COLO829 (cell line): ENCODE data around the gene ATP2A2.

Experiments used
- DNase-seq: peaks from one replicate; pipeline ENCODE4 v3.0.0; 2012; ENCODE audit warnings: low spot score

ATP2A2 gene

GRCh38 chr12:110370732-110371231, 89.7 kb downstream of the ATP2A2 start:
- no peak for DNase-seq

GRCh38 chr12:110371408-110372055, 90.5 kb downstream of the ATP2A2 start:
- no peak for DNase-seq

DNA sequence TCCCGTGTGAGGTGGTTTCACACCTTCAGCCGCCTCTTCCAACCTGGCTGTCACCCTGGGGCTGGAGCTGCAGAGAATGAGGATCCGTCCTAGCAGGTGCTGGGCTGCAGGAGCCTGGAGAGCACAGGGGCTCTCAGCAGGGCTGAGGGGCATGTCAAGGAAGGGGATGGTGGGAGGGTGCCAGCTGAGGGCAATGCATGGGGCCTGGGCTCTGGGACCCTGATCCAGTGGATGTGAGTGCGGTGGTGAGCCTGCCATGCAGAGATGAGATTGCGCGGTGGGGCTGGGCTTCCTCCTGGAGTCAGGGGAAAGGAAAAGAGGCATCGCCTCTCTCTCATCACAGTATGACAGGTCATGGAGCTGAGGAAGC, 91.0 kb downstream of the ATP2A2 start:
- no peak for DNase-seq

DNA sequence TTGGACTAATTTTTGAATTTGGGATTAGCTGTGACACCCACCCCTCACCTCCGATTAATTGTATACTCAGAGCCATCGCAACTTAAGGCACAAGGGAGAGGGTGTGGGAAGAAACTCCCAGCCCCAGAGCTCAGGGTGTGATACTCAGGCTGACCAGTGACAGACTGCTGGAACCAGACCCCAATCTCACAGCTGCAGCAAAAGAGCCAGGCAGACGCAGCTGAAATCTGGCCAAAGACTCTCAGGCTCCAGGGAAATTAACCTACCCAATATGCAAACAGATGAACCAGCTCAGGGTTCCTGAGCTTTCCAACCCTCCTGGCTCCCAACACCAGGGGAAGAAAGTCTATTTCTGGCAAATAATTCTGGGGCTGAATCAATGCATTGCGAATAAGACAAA, 92.0 kb downstream of the ATP2A2 start:
- no peak for DNase-seq

DNA sequence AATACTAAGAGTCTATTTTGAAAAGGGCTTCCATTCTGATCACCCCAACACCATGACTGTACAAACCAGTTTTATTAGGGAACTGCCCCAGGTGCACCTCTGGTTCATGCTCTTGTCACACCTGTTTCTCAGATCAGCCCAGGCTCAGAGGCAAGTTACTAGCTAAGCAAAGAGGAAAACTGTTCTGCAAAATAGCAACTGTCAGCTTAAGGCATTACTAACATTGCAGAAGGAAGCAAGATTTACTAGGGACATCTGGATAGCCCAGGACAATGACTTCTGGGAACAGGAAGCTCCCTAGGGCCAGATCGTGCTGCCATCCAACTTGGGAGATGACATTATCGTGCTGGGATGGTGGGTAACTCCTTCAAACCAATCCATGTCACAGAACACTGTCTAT, 92.4 kb downstream of the ATP2A2 start:
- DNase-seq: no peak

DNA sequence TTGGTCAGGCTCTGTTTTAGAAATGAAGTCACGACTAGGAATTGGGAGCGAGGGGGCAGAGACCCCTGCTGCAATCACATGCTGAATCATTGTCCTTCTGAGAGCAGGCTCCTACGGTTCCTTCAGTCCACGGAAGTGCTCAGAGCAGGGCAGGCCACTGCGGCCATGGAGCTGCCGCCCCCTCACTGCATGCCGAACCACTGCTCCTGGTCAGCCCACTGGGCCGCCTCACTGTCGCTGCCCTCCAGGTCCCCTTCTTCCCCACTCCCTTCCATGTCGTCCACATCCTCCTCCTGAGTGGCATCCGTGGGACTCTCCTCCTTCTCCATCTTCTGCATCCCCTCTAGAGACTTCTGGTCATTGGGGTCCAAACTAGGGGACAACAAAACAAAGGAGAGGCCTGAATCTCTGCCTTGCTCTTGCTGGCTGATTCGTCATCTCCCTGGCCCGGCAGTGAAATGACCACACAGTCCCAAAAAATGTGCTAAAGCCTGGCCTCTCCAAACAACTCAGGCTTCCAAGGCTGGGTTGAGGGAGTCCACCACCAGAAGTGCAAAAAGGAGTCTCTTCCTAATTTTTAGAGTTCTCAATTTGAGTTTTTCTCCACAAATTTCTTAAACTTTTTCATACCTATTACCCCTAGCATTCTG, 93.0 kb downstream of the ATP2A2 start:
- DNase-seq: no peak

- peak; percentile 80 for DNase-seq
Observed at GRCh38 chr12:110378131-110378790, 97.2 kb downstream of the ATP2A2 start.

DNA sequence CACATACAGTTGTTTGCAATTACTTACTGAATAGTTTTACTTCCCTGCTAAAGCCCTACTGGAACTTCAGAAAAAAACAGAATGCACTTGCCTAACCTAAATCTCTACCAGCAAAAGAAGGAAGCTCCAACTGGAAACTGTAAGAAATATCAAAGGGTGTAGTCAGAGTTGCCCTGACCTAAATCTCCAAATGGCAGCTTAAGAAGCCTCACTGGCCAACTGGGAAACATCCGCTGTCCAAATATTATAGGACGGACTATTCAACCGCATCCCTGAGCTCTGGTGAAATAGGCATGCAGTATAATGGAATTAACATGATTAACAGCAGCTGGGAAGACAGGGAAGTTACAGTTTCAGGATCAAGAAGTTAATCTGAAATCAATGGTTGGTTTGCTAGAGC, 98.2 kb downstream of the ATP2A2 start:
- no peak for DNase-seq

- no peak for DNase-seq
Observed at GRCh38 chr12:110379631-110380030, 98.6 kb downstream of the ATP2A2 start.

GRCh38 chr12:110382683-110383082, 101.6 kb downstream of the ATP2A2 start:
- no peak for DNase-seq
